ENCODE measurements around the gene WDR55. TPM values are rescaled to one million over a fixed set of nuclear protein-coding genes. Genes with fewer than 3 reads are reported as not detected.
"Not testable (repeated sequence)": the region's sequence is repeated elsewhere in the genome, so short reads cannot be mapped to it uniquely, and the experiment has no call there.

The WDR55 gene
- total RNA-seq, 3 donors from 2014 or later (not counting 1 experiment from before 2014, with no cell fraction given) = 42.3 to 45.1 (median 43.3) TPM

DNA sequence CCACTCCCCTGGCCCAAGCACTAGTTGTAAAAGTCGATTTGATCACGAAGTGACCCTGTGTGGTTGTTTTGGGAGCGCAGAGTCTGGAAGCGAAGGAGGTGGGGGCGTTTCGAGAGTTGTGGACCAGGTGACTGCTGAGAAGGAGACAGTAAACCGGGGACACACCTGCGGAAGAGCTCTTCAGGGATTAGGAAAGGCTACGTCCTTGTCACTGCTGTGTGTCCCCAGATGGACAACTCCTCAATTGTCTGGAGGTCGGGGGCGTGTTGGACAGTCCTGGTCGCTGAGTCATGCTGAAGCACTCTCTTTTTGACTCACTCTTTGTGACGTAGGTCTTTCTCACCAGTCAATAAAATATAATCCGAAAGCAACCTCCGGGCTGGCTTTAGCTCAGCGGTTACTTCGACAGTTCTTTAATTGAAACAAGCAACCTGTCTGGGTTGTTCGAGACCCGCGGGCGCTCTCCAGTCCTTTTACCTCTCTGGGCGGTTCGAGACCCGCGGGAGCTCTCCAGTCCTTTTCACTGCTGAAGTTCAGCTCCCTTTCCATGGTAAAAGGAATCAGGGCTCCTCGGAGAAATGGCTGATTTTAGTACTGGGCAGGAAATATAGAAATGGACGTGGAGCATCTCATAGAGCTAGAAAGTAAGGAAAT lies 46.3 kb downstream of the WDR55 start:
- H3K27me3 Mint-ChIP-seq (ENCODE audit: low read depth in 2 of 2) = peaks cover 6 to 10% of the 10 kb centered on the region in 2 donors
- WGBS (ENCODE audit: insufficient coverage) = 4% methylated on average over 26 of the region's 27 CpGs
- peak overlapping the region; percentile 91 for H3K27ac ChIP-seq (ENCODE audit: low read length)
- H3K27ac Mint-ChIP-seq = peak overlapping the region; percentile 99 to 100
- H3K4me1 ChIP-seq (ENCODE audit: control insufficient read depth, insufficient read depth, low read length) = peaks cover 9% of the 10 kb centered on the region
- TF ChIP-seq, protein P1, sequence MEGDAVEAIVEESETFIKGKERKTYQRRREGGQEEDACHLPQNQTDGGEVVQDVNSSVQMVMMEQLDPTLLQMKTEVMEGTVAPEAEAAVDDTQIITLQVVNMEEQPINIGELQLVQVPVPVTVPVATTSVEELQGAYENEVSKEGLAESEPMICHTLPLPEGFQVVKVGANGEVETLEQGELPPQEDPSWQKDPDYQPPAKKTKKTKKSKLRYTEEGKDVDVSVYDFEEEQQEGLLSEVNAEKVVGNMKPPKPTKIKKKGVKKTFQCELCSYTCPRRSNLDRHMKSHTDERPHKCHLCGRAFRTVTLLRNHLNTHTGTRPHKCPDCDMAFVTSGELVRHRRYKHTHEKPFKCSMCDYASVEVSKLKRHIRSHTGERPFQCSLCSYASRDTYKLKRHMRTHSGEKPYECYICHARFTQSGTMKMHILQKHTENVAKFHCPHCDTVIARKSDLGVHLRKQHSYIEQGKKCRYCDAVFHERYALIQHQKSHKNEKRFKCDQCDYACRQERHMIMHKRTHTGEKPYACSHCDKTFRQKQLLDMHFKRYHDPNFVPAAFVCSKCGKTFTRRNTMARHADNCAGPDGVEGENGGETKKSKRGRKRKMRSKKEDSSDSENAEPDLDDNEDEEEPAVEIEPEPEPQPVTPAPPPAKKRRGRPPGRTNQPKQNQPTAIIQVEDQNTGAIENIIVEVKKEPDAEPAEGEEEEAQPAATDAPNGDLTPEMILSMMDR (IDR thresholded peaks at IDR 0.05) = no peak
- intact Hi-C loops (cut with micrococcal nuclease) = loop anchor here (1.0 to 2.0 kb wide), 3 partner anchors 11 to 310 kb away; partner anchors contain the start of genes ANKHD1, APBB3, SLC35A4 and ZMAT2
- H3K27me3 ChIP-seq (ENCODE audit: control insufficient read depth, insufficient read depth, low read length) = no peaks in the 10 kb centered on the region
- H3K9me3 ChIP-seq (ENCODE audit: control insufficient read depth, insufficient read depth, low read length) = no peaks in the 10 kb centered on the region
- peaks cover 8% of the 10 kb centered on the region for H3K36me3 ChIP-seq (ENCODE audit: control insufficient read depth, insufficient read depth, low read length)
- peak overlapping the region; percentile 98 for H3K4me3 ChIP-seq (ENCODE audit: low read length)
- H3K4me3 Mint-ChIP-seq = peak overlapping the region; percentile 100
- DNase-seq (peak; percentile 77 to 95), ATAC-seq (peak; percentile 85 to 93 (median 86))
- peaks cover 10% of the 10 kb centered on the region for H3K36me3 Mint-ChIP-seq
- peaks cover 13 to 26% of the 10 kb centered on the region in 2 donors for H3K4me1 Mint-ChIP-seq
- H3K9me3 Mint-ChIP-seq = no peaks in the 10 kb centered on the region

DNA sequence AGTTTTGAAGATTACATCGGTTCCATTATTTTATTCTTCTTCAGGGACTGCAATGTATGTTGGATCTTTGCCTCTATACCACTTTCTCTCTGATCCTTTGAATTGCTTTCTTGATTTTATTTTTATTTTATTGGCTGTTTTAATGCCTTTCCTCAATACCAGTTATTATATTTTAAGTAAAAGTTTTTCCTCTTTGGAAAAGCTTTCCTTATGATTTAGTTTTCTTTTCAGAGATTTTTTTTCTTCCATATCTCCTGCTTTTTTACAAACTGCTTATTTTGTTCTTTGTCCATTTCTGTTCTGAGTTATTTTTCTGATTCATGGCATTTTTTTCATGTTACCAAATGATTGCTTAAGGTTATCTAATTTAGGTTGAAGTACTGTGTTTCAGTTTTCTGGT lies 47.1 kb downstream of the WDR55 start:
- DNase-seq (no peak), ATAC-seq (no peak)
- no peak overlapping the region for H3K4me3 ChIP-seq (ENCODE audit: low read length)
- Mint-ChIP-seq H3K27ac (peak overlapping the region; percentile 99 to 100), H3K9me3 (no peaks in the 10 kb centered on the region), H3K27me3 (ENCODE audit: low read depth in 2 of 2) (peaks cover 6 to 10% of the 10 kb centered on the region in 2 donors), H3K4me1 (peaks cover 13 to 26% of the 10 kb centered on the region in 2 donors), H3K36me3 (peaks cover 10% of the 10 kb centered on the region), H3K4me3 (peak overlapping the region; percentile 100)
- peaks cover 9% of the 10 kb centered on the region for H3K4me1 ChIP-seq (ENCODE audit: control insufficient read depth, insufficient read depth, low read length)
- no peaks in the 10 kb centered on the region for H3K27me3 ChIP-seq (ENCODE audit: control insufficient read depth, insufficient read depth, low read length)
- H3K36me3 ChIP-seq (ENCODE audit: control insufficient read depth, insufficient read depth, low read length) = peaks cover under 1% of the 10 kb centered on the region
- TF ChIP-seq, protein P1 (IDR thresholded peaks at IDR 0.05) = no peak
- H3K27ac ChIP-seq (ENCODE audit: low read length) = peak overlapping the region; percentile 91
- H3K9me3 ChIP-seq (ENCODE audit: control insufficient read depth, insufficient read depth, low read length) = no peaks in the 10 kb centered on the region
- intact Hi-C loops (cut with micrococcal nuclease) = loop anchor here (1.0 to 2.0 kb wide), 3 partner anchors 11 to 310 kb away; partner anchors contain the start of genes ANKHD1, APBB3, SLC35A4 and ZMAT2
- no CpG with 5 or more reads among the region's 1 CpG for WGBS (ENCODE audit: insufficient coverage)

DNA sequence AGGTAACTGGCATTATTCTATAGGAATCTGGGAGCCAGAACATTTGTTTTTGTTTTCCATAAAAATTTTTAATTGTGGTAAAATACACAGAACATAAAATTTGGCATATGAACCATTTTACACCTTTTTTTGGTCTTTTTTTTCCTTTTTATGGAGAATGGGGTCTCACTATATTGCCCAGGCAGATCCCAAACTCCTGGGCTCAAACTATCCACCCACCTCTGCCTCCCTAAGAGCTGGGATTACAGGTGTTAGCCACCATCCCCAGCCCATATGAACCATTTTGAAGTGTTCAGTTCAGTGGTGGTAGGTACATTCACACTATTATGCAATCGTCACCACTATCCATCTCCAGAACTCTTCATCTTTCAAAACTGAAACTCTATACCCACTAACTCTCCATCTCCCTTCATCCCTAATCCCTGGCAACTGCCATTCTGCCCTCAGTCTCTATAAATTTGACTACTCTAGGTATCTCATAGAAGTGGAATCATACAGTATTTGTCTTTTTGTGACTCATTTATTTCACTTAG lies 48.9 kb downstream of the WDR55 start:
- 91% methylated on average over 1 of the region's 1 CpG for WGBS (ENCODE audit: insufficient coverage)
- H3K4me3 ChIP-seq (ENCODE audit: low read length) = no peak overlapping the region
- DNase-seq (no peak), ATAC-seq (no peak)
- no peak overlapping the region for H3K4me3 Mint-ChIP-seq
- H3K36me3 Mint-ChIP-seq = peaks cover 10% of the 10 kb centered on the region
- TF ChIP-seq, protein P1 (IDR thresholded peaks at IDR 0.05) = no peak
- H3K27ac Mint-ChIP-seq = peak overlapping the region in 1 of 2 donors; percentile 55
- peaks cover 13 to 26% of the 10 kb centered on the region in 2 donors for H3K4me1 Mint-ChIP-seq
- no peaks in the 10 kb centered on the region for H3K36me3 ChIP-seq (ENCODE audit: control insufficient read depth, insufficient read depth, low read length)
- no peaks in the 10 kb centered on the region for H3K27me3 ChIP-seq (ENCODE audit: control insufficient read depth, insufficient read depth, low read length)
- no peaks in the 10 kb centered on the region for H3K9me3 Mint-ChIP-seq
- H3K9me3 ChIP-seq (ENCODE audit: control insufficient read depth, insufficient read depth, low read length) = no peaks in the 10 kb centered on the region
- peaks cover 9% of the 10 kb centered on the region for H3K4me1 ChIP-seq (ENCODE audit: control insufficient read depth, insufficient read depth, low read length)
- no peak overlapping the region for H3K27ac ChIP-seq (ENCODE audit: low read length)
- peaks cover 6 to 10% of the 10 kb centered on the region in 2 donors for H3K27me3 Mint-ChIP-seq (ENCODE audit: low read depth in 2 of 2)
- intact Hi-C loops (cut with micrococcal nuclease) = no loop called here

DNA sequence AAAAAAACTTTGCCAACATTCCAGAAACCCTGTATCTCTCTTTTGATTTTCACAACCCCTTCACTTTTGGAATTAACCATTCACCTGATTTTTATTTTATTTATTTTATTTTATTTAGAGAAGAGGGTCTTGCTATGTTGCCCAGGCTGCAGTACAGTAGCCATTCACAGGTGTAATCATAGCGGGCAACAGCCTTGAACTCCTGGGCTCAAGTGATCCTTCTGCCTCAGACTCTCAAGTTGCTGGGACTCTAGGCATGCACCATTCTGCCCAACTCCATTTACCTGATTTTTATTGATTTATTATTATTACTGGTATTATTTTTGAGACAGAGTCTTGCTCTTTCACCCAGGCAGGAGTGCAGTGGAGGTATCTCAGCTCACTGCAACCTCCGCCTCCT lies 51.5 kb downstream of the WDR55 start:
- H3K36me3 ChIP-seq (ENCODE audit: control insufficient read depth, insufficient read depth, low read length); DNase-seq; H3K9me3 ChIP-seq (ENCODE audit: control insufficient read depth, insufficient read depth, low read length); H3K27me3 ChIP-seq (ENCODE audit: control insufficient read depth, insufficient read depth, low read length); ATAC-seq; H3K4me3 Mint-ChIP-seq; intact Hi-C loops (cut with micrococcal nuclease); H3K9me3 Mint-ChIP-seq; H3K27ac Mint-ChIP-seq; H3K36me3 Mint-ChIP-seq; H3K27ac ChIP-seq (ENCODE audit: low read length); H3K4me1 ChIP-seq (ENCODE audit: control insufficient read depth, insufficient read depth, low read length); H3K4me3 ChIP-seq (ENCODE audit: low read length): not testable (repeated sequence)
- H3K4me1 Mint-ChIP-seq = peaks cover 12 to 17% of the 10 kb centered on the region in 2 donors
- WGBS (ENCODE audit: insufficient coverage) = 98% methylated on average over 2 of the region's 2 CpGs
- peaks cover 3 to 11% of the 10 kb centered on the region in 2 donors for H3K27me3 Mint-ChIP-seq (ENCODE audit: low read depth in 2 of 2)

All from natural killer cell (primary cell).